Activated CD8-positive, alpha-beta T cell treated with anti-CD3 and anti-CD28 coated beads for 36 hours (primary cell): ENCODE data around the gene TEX51. TPM values are rescaled to one million over a fixed set of nuclear protein-coding genes. Genes with fewer than 3 reads are reported as not detected.
A peak's percentile ranks its signal among the peaks of the same experiment; 100 is the strongest.

Source experiments
- ATAC-seq: fragments of 200-7000 bp; cut with Tn5 transposase; one replicate; pipeline ENCODE4 v1.10.0; 2021; ENCODE audit warnings: mild to moderate bottlenecking, moderate library complexity
- CTCF ChIA-PET: fragments of 350-600 bp; sonication (Branson Sonifier 250); formaldehyde crosslinking; loops from one replicate; lab custom pipeline; 2021; ENCODE audit warnings: antibody characterized with exemption; lab: Charles Lee
- POLR2A ChIA-PET: fragments of 350-600 bp; sonication (Branson Sonifier 250); formaldehyde crosslinking; loops from one replicate; lab custom pipeline; 2021; ENCODE audit warnings: antibody characterized with exemption; lab: Charles Lee
- DNase-seq: peaks from one replicate; pipeline ENCODE4 v3.0.0-alpha.2; 2020
- H3K27ac Mint-ChIP-seq: one replicate; pipeline ENCODE4 v1.8.0; 2021; ENCODE audit warnings: mild to moderate bottlenecking, mixed read lengths
- H3K27me3 Mint-ChIP-seq: one replicate; pipeline ENCODE4 v1.8.0; 2021; ENCODE audit warnings: mixed read lengths
- H3K36me3 Mint-ChIP-seq: one replicate; pipeline ENCODE4 v1.8.0; 2021; ENCODE audit warnings: low read depth, mixed read lengths
- H3K4me1 Mint-ChIP-seq: one replicate; pipeline ENCODE4 v1.8.0; 2021; ENCODE audit warnings: low read depth, mixed read lengths
- H3K4me3 Mint-ChIP-seq: one replicate; pipeline ENCODE4 v1.8.0; 2021; ENCODE audit warnings: mild to moderate bottlenecking, moderate library complexity, mixed read lengths
- H3K9me3 Mint-ChIP-seq: one replicate; pipeline ENCODE4 v1.8.0; 2021; ENCODE audit warnings: mixed read lengths
- CTCF ChIP-seq: fragments of 200-600 bp; IDR thresholded peaks from one replicate; pipeline ENCODE4 v1.8.0; 2022; ENCODE audit warnings: antibody characterized with exemption, mild to moderate bottlenecking
- intact Hi-C: fragments of 100-400 bp; cut with micrococcal nuclease; formaldehyde crosslinking; loops from one replicate; pipeline ENCODE4 v1.10.0; 2022
- total RNA-seq, 2 experiments: library from RNA; stranded (reverse); gene quantifications; one replicate each; pipeline ENCODE4 v1.2.3, GENCODE V29; 2021

The TEX51 gene
- total RNA-seq, 2 experiments from 2014 or later = not detected

- Mint-ChIP-seq H3K27ac (no peak overlapping the region), H3K27me3 (peaks cover 9% of the 10 kb centered on the region), H3K4me3 (no peak overlapping the region), H3K36me3 (no peaks in the 10 kb centered on the region), H3K9me3 (no peaks in the 10 kb centered on the region), H3K4me1 (no peaks in the 10 kb centered on the region)
- ChIA-PET CTCF (no interaction called here), POLR2A (no interaction called here)
- DNase-seq = no peak
- intact Hi-C loops = no loop called here
- TF ChIP-seq CTCF = no peak
- ATAC-seq = no peak
Observed at GRCh38 chr2:126862730-126863129, 36.0 kb upstream of the TEX51 start.

GRCh38 chr2:126863336-126864015 is 35.2 kb upstream of the TEX51 start:
- no peak overlapping the region for H3K27ac Mint-ChIP-seq
- H3K4me1 Mint-ChIP-seq = no peaks in the 10 kb centered on the region
- TF ChIP-seq CTCF = no peak
- DNase-seq = no peak
- H3K4me3 Mint-ChIP-seq = no peak overlapping the region
- no peaks in the 10 kb centered on the region for H3K36me3 Mint-ChIP-seq
- H3K9me3 Mint-ChIP-seq = no peaks in the 10 kb centered on the region
- H3K27me3 Mint-ChIP-seq = peaks cover 9% of the 10 kb centered on the region
- ChIA-PET POLR2A (no interaction called here), CTCF (interaction anchor here (2.5 kb wide), 1 partner anchor 109 kb away, joined by 9 read pairs; no protein-coding TSS in a partner anchor)
- ATAC-seq = no peak
- intact Hi-C loops = no loop called here

- Mint-ChIP-seq H3K36me3 (no peaks in the 10 kb centered on the region), H3K27ac (no peak overlapping the region), H3K4me1 (no peaks in the 10 kb centered on the region), H3K4me3 (no peak overlapping the region), H3K27me3 (peaks cover 9% of the 10 kb centered on the region), H3K9me3 (no peaks in the 10 kb centered on the region)
- CTCF ChIA-PET = interaction anchor here (1.4 to 2.5 kb wide), 2 partner anchors 9 to 107 kb away, joined by 3 to 9 read pairs; no protein-coding TSS in a partner anchor
- no peak for ATAC-seq
- DNase-seq = peak; percentile 8
- no peak for TF ChIP-seq CTCF
- intact Hi-C loops = no loop called here
- POLR2A ChIA-PET = no interaction called here
Observed at GRCh38 chr2:126864861-126865260, 33.8 kb upstream of the TEX51 start.

- no peak for TF ChIP-seq CTCF
- CTCF ChIA-PET = interaction anchor here (1.4 kb wide), 1 partner anchor 11 kb away, joined by 3 read pairs; no protein-coding TSS in a partner anchor
Observed at GRCh38 chr2:126866451-126866850, 32.2 kb upstream of the TEX51 start.

GRCh38 chr2:126874961-126875360 is 23.7 kb upstream of the TEX51 start:
- H3K27me3 Mint-ChIP-seq = no peaks in the 10 kb centered on the region
- no peak overlapping the region for H3K4me3 Mint-ChIP-seq
- ATAC-seq (no peak), DNase-seq (no peak)
- POLR2A ChIA-PET = no interaction called here
- no peaks in the 10 kb centered on the region for H3K36me3 Mint-ChIP-seq
- intact Hi-C loops = no loop called here
- peaks cover 18% of the 10 kb centered on the region for H3K9me3 Mint-ChIP-seq
- no peak overlapping the region for H3K27ac Mint-ChIP-seq
- H3K4me1 Mint-ChIP-seq = no peaks in the 10 kb centered on the region
- CTCF ChIA-PET = no interaction called here
- no peak for TF ChIP-seq CTCF

More at GRCh38 chr2:126866451-126866850, 32.2 kb upstream of the TEX51 start:
- no peak for DNase-seq
- ATAC-seq = no peak
- no peaks in the 10 kb centered on the region for H3K9me3 Mint-ChIP-seq
- H3K4me3 Mint-ChIP-seq = no peak overlapping the region
- intact Hi-C loops = no loop called here
- POLR2A ChIA-PET = no interaction called here
- no peaks in the 10 kb centered on the region for H3K4me1 Mint-ChIP-seq
- H3K27ac Mint-ChIP-seq = no peak overlapping the region
- H3K27me3 Mint-ChIP-seq = peaks cover 9% of the 10 kb centered on the region
- H3K36me3 Mint-ChIP-seq = no peaks in the 10 kb centered on the region
